ENCODE results near the gene PHETA1. TPM values are rescaled to one million over a fixed set of nuclear protein-coding genes. Genes with fewer than 3 reads are reported as not detected.
"Not testable (repeated sequence)": the region's sequence is repeated elsewhere in the genome, so short reads cannot be mapped to it uniquely, and the experiment has no call there.

The PHETA1 gene
- total RNA-seq, 4 donors from 2014 or later = 8.7 to 16.7 (median 14.5) TPM

DNA sequence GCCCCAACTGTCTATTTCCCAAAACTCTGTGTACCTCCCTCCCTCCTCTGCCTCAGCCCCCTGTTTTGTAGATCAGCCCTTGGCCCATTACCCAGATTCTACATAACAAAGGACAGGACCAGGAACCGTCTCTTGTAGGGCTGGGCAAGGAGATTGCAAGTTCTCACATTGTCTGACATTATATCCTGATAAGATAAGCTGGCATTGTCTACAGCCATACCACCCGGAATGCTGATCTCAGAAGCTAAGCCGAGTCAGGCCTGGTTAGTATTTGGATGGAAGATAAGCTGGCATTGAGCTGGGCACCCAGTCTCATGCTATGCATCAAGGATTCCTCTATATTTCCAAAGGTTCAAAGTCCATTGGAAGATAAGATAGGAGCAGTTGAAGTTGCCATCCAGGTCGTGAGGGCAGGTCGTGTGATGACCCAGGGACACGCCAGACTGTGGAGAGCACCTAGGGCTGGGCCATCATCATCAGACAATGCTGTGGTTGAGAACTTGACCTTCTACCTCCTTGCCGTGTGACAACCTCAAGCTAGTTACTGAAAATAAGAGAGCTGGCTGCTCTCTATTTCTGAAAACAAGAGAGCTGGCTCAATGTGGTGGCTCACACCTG lies 29.5 kb downstream of the PHETA1 start:
- Histone ChIP-seq H3K4me1 (no peaks in the 10 kb centered on the region), H3K9me3 (no peaks in the 10 kb centered on the region), H3K27me3 (no peaks in the 10 kb centered on the region), H3K4me3 (no peak overlapping the region), H3K27ac (no peak overlapping the region), H3K36me3 (no peaks in the 10 kb centered on the region)
- no peak for ATAC-seq
- TF ChIP-seq POLR2A (IDR thresholded peaks at IDR 0.05) = no peak
- TF ChIP-seq, protein P1, sequence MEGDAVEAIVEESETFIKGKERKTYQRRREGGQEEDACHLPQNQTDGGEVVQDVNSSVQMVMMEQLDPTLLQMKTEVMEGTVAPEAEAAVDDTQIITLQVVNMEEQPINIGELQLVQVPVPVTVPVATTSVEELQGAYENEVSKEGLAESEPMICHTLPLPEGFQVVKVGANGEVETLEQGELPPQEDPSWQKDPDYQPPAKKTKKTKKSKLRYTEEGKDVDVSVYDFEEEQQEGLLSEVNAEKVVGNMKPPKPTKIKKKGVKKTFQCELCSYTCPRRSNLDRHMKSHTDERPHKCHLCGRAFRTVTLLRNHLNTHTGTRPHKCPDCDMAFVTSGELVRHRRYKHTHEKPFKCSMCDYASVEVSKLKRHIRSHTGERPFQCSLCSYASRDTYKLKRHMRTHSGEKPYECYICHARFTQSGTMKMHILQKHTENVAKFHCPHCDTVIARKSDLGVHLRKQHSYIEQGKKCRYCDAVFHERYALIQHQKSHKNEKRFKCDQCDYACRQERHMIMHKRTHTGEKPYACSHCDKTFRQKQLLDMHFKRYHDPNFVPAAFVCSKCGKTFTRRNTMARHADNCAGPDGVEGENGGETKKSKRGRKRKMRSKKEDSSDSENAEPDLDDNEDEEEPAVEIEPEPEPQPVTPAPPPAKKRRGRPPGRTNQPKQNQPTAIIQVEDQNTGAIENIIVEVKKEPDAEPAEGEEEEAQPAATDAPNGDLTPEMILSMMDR (IDR thresholded peaks at IDR 0.05 in 4 of 5, conservative IDR thresholded peaks at IDR 0.05 in 1 of 5) = no peak
- no peak for DNase-seq
- intact Hi-C loops (cut with DNase I; ENCODE audit: low total_unique reads) (no loop called here), in situ Hi-C loops (cut with MboI; ENCODE audit: low sequenced_read_pairs in 4 of 4) (no loop called here)

DNA sequence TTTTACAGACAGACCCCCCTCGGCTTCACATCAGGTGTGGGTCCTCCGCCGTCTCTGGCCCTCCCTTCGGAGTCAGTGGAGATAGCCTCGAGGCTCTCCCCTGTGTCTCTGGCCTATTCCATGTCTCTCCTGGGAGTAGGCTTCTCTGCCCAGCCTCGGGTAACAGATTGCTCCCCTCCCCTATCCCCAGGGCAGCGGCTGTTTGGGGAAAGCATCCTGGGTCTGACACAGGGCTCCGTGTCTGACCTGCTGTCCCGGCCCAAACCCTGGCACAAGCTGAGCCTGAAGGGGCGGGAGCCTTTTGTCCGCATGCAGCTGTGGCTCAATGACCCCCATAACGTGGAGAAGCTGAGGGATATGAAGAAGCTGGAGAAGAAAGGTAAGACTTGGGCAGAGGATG lies 30.8 kb downstream of the PHETA1 start:
- H3K4me1 ChIP-seq = no peaks in the 10 kb centered on the region
- DNase-seq (no peak), ATAC-seq (no peak)
- H3K36me3 ChIP-seq = no peaks in the 10 kb centered on the region
- H3K27ac ChIP-seq = no peak overlapping the region
- no peaks in the 10 kb centered on the region for H3K27me3 ChIP-seq
- H3K4me3 ChIP-seq = no peak overlapping the region
- intact Hi-C loops (cut with DNase I; ENCODE audit: low total_unique reads) = no loop called here
- no peaks in the 10 kb centered on the region for H3K9me3 ChIP-seq
- in situ Hi-C loops (cut with MboI; ENCODE audit: low sequenced_read_pairs in 4 of 4) = no loop called here
- no peak for TF ChIP-seq POLR2A (IDR thresholded peaks at IDR 0.05)
- TF ChIP-seq, protein P1 (IDR thresholded peaks at IDR 0.05 in 4 of 5, conservative IDR thresholded peaks at IDR 0.05 in 1 of 5) = no peak

DNA sequence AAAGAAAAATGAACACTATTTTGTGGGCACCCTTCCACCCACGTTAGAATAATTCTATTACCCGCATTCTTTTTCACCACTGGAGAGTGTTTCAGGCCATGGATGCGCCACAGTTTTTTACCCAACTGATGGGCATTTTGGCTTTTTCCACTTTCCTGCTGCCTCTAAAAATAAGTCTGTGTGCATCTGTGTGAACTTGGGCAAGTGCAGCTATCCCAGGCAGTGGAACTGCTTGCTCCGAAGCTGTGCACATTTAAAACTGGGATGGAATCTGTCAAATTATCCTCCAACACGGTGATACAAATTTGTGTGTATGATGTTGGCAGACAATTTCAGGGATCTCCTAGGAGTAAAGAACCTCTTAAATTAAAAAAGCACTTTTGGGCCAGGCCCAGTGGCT lies 31.5 kb downstream of the PHETA1 start:
- in situ Hi-C loops (cut with MboI; ENCODE audit: low sequenced_read_pairs in 4 of 4) = no loop called here

DNA sequence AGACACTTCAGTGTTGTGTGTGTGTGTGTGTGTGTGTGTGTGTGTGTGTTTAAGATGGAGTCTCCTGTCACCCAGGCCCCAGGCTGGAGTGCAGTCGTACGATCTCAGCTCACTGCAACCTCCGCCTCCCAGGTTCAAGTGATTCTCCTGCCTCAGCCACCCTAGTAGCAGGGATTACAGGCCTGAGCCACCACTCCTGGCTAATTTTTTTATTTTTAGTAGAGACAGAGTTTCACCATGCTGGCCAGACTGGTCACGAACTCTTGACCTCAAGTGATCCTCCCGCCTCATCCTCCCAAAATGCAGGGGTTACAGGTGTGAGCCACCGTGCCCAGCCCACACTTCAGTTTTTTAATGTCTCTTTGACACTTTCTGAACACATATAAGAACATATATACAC lies 32.5 kb downstream of the PHETA1 start:
- H3K4me1 ChIP-seq; H3K27me3 ChIP-seq; H3K36me3 ChIP-seq; intact Hi-C loops (cut with DNase I; ENCODE audit: low total_unique reads); in situ Hi-C loops (cut with MboI; ENCODE audit: low sequenced_read_pairs in 4 of 4); H3K4me3 ChIP-seq; ATAC-seq; H3K9me3 ChIP-seq; DNase-seq; H3K27ac ChIP-seq: not testable (repeated sequence)

More for the DNA sequence above, 31.5 kb downstream of the PHETA1 start:
- H3K9me3 ChIP-seq = no peaks in the 10 kb centered on the region
- no peaks in the 10 kb centered on the region for H3K27me3 ChIP-seq
- no peak overlapping the region for H3K4me3 ChIP-seq
- intact Hi-C loops (cut with DNase I; ENCODE audit: low total_unique reads) = no loop called here
- H3K4me1 ChIP-seq = no peaks in the 10 kb centered on the region
- TF ChIP-seq POLR2A (IDR thresholded peaks at IDR 0.05) = no peak
- TF ChIP-seq, protein P1 (IDR thresholded peaks at IDR 0.05 in 4 of 5, conservative IDR thresholded peaks at IDR 0.05 in 1 of 5) = no peak
- DNase-seq = no peak
- H3K27ac ChIP-seq = no peak overlapping the region
- ATAC-seq = no peak
- no peaks in the 10 kb centered on the region for H3K36me3 ChIP-seq

DNA sequence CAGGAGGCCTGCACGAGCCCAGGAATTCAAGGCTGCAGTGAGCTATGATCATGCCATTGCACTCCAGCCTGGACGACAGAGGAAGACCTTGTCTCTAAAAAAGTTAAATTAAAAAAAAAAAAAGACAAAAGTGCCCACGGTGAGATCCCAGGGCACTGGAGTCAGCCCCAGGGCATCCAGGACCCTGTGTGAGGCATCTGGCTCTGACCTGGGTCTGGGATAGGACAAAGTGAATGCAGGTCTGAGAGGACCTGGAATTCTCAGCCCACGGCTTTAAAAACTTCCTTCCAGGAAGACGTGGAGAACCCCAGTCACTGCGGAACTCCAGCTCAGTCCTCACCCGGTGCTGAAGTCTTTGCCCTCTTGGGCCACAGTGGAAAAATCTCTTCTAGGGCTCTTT lies 33.1 kb downstream of the PHETA1 start:
- in situ Hi-C loops (cut with MboI; ENCODE audit: low sequenced_read_pairs in 4 of 4) (no loop called here), intact Hi-C loops (cut with DNase I; ENCODE audit: low total_unique reads) (no loop called here)
- H3K36me3 ChIP-seq = no peaks in the 10 kb centered on the region
- DNase-seq = no peak
- no peaks in the 10 kb centered on the region for H3K4me1 ChIP-seq
- H3K27me3 ChIP-seq = no peaks in the 10 kb centered on the region
- H3K4me3 ChIP-seq = no peak overlapping the region
- no peak for ATAC-seq
- no peaks in the 10 kb centered on the region for H3K9me3 ChIP-seq
- H3K27ac ChIP-seq = no peak overlapping the region
- no peak for TF ChIP-seq POLR2A (IDR thresholded peaks at IDR 0.05)
- TF ChIP-seq, protein P1 (IDR thresholded peaks at IDR 0.05 in 4 of 5, conservative IDR thresholded peaks at IDR 0.05 in 1 of 5) = no peak

DNA sequence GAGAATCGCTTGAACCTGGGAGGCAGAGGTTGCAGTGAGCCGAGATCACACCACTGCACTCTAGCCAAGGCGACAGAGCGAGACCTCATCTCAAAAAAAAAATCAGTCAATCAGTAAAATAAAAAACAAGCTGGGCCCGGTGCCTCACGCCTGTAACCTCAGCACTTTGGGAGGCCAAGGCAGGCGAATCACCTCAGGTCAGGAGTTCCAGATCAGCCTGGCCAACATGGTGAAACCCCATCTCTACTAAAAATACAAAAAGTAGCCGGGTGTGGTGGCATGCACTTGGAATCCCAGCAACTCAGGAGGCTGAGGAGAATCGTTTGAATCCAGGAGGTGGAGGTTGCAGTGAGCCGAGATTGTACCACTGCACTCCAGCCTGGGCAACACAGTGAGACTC lies 33.6 kb downstream of the PHETA1 start:
- intact Hi-C loops (cut with DNase I; ENCODE audit: low total_unique reads) = not testable (repeated sequence)

More for the DNA sequence above, 33.6 kb downstream of the PHETA1 start:
- H3K27ac ChIP-seq; in situ Hi-C loops (cut with MboI; ENCODE audit: low sequenced_read_pairs in 4 of 4); H3K27me3 ChIP-seq; H3K9me3 ChIP-seq; H3K4me1 ChIP-seq; H3K36me3 ChIP-seq; H3K4me3 ChIP-seq; DNase-seq; ATAC-seq: not testable (repeated sequence)

Measured in gastrocnemius medialis (tissue), 4 donors.